Measurements from ENCODE around the gene NT5DC3.

Gene NT5DC3

GRCh38 chr12:103857164-103857563 lies 16.1 kb upstream of the NT5DC3 start:
- Histone ChIP-seq H3K4me3 (ENCODE audit: low read length) (no peak overlapping the region), H3K9me3 (replicated peaks; ENCODE audit: insufficient read depth, low read length) (no peaks in the 10 kb centered on the region), H3K27me3 (replicated peaks; ENCODE audit: insufficient read depth, low read length) (no peaks in the 10 kb centered on the region), H3K9ac (ENCODE audit: low read length) (no peak overlapping the region), H4K20me1 (ENCODE audit: insufficient read depth, low read length) (no peaks in the 10 kb centered on the region), H3K27ac (ENCODE audit: low read length) (no peak overlapping the region), H3K4me1 (ENCODE audit: low read length) (peaks cover 6% of the 10 kb centered on the region; the same call in 1 of the 2 replicates), H3K36me3 (replicated peaks; ENCODE audit: insufficient read depth, low read length) (no peaks in the 10 kb centered on the region), H3K9me2 (replicated peaks; ENCODE audit: insufficient read depth, low read length) (no peaks in the 10 kb centered on the region), H2AFZ (ENCODE audit: low read length) (no peak overlapping the region), H3K79me2 (ENCODE audit: low read length) (no peaks in the 10 kb centered on the region), H3K4me2 (ENCODE audit: low read depth, low read length) (no peak overlapping the region), H3F3A (ENCODE audit: insufficient read depth, low read length) (no peaks in the 10 kb centered on the region)
- no peak for DNase-seq
- no peak for TF ChIP-seq EZH2 (optimal IDR thresholded peaks at IDR 0.05; ENCODE audit: low read depth, low read length)
- no peak for TF ChIP-seq EZH2phosphoT487 (IDR thresholded peaks at IDR 0.05; ENCODE audit: low read length)
- TF ChIP-seq CTCF (IDR thresholded peaks at IDR 0.05; ENCODE audit: low read length) = no peak

- no peak for TF ChIP-seq CTCF (IDR thresholded peaks at IDR 0.05; ENCODE audit: low read length)
- TF ChIP-seq EZH2phosphoT487 (IDR thresholded peaks at IDR 0.05; ENCODE audit: low read length) = no peak
- TF ChIP-seq EZH2 (optimal IDR thresholded peaks at IDR 0.05; ENCODE audit: low read depth, low read length) = no peak
- no peaks in the 10 kb centered on the region for H3F3A ChIP-seq (ENCODE audit: insufficient read depth, low read length)
- H3K4me2 ChIP-seq (ENCODE audit: low read depth, low read length) = no peak overlapping the region
- no peaks in the 10 kb centered on the region for H3K36me3 ChIP-seq (replicated peaks; ENCODE audit: insufficient read depth, low read length)
- no peaks in the 10 kb centered on the region for H3K9me3 ChIP-seq (replicated peaks; ENCODE audit: insufficient read depth, low read length)
- H3K4me3 ChIP-seq (ENCODE audit: low read length) = no peak overlapping the region
- H3K4me1 ChIP-seq (ENCODE audit: low read length) = peaks cover 10% of the 10 kb centered on the region; the same call in 1 of the 2 replicates
- H3K9ac ChIP-seq (ENCODE audit: low read length) = no peak overlapping the region
- no peaks in the 10 kb centered on the region for H4K20me1 ChIP-seq (ENCODE audit: insufficient read depth, low read length)
- no peaks in the 10 kb centered on the region for H3K27me3 ChIP-seq (replicated peaks; ENCODE audit: insufficient read depth, low read length)
- no peak for DNase-seq
- H3K27ac ChIP-seq (ENCODE audit: low read length) = no peak overlapping the region
- no peaks in the 10 kb centered on the region for H3K9me2 ChIP-seq (replicated peaks; ENCODE audit: insufficient read depth, low read length)
- no peaks in the 10 kb centered on the region for H3K79me2 ChIP-seq (ENCODE audit: low read length)
- H2AFZ ChIP-seq (ENCODE audit: low read length) = no peak overlapping the region
These were observed 15.0 kb upstream of the NT5DC3 start for GRCh38 chr12:103855896-103856657.

GRCh38 chr12:103855036-103855712 lies 14.1 kb upstream of the NT5DC3 start:
- Histone ChIP-seq H3K27ac (ENCODE audit: low read length) (no peak overlapping the region), H3K4me2 (ENCODE audit: low read depth, low read length) (no peak overlapping the region), H3K9me3 (replicated peaks; ENCODE audit: insufficient read depth, low read length) (no peaks in the 10 kb centered on the region), H4K20me1 (ENCODE audit: insufficient read depth, low read length) (no peaks in the 10 kb centered on the region), H3K36me3 (replicated peaks; ENCODE audit: insufficient read depth, low read length) (no peaks in the 10 kb centered on the region), H3K79me2 (ENCODE audit: low read length) (no peaks in the 10 kb centered on the region), H3K4me1 (ENCODE audit: low read length) (peaks cover 19% of the 10 kb centered on the region; the same call in 1 of the 2 replicates), H2AFZ (ENCODE audit: low read length) (no peak overlapping the region), H3K4me3 (ENCODE audit: low read length) (no peak overlapping the region), H3F3A (ENCODE audit: insufficient read depth, low read length) (no peaks in the 10 kb centered on the region), H3K27me3 (replicated peaks; ENCODE audit: insufficient read depth, low read length) (no peaks in the 10 kb centered on the region), H3K9ac (ENCODE audit: low read length) (no peak overlapping the region), H3K9me2 (replicated peaks; ENCODE audit: insufficient read depth, low read length) (no peaks in the 10 kb centered on the region)
- no peak for DNase-seq
- TF ChIP-seq CTCF (IDR thresholded peaks at IDR 0.05; ENCODE audit: low read length) (no peak), EZH2 (optimal IDR thresholded peaks at IDR 0.05; ENCODE audit: low read depth, low read length) (no peak), EZH2phosphoT487 (IDR thresholded peaks at IDR 0.05; ENCODE audit: low read length) (no peak)

All from MM.1S (cell line).